Mesothelial cell of epicardium (in vitro differentiated cells): ENCODE measurements around the gene PSG5. TPM values are rescaled to one million over a fixed set of nuclear protein-coding genes. Genes with fewer than 3 reads are reported as not detected.
"Not testable (repeated sequence)": the region's sequence is repeated elsewhere in the genome, so short reads cannot be mapped to it uniquely, and the experiment has no call there.

Experiments
- DNase-seq, 2 experiments: peaks; one replicate each; pipeline ENCODE4 v3.0.0; 2021; ENCODE audit warnings: low spot score in 2 of 2; ENCODE audit not compliant: unreplicated experiment in 2 of 2
- H3K27ac Mint-ChIP-seq: 2 replicates; pipeline ENCODE4 v1.8.0; 2021; ENCODE audit warnings: mixed read lengths
- H3K27me3 Mint-ChIP-seq: 2 replicates; pipeline ENCODE4 v1.8.0; 2021; ENCODE audit warnings: low read depth, mixed read lengths
- H3K36me3 Mint-ChIP-seq: 2 replicates; pipeline ENCODE4 v1.8.0; 2021; ENCODE audit warnings: mixed read lengths
- H3K4me1 Mint-ChIP-seq: 2 replicates; pipeline ENCODE4 v1.8.0; 2021; ENCODE audit warnings: mixed read lengths
- H3K4me3 Mint-ChIP-seq: 2 replicates; pipeline ENCODE4 v1.8.0; 2021; ENCODE audit warnings: mild to moderate bottlenecking, moderate library complexity, mixed read lengths
- H3K9me3 Mint-ChIP-seq: 2 replicates; pipeline ENCODE4 v1.8.0; 2021; ENCODE audit warnings: mixed read lengths
- CTCF ChIP-seq: fragments of 200-600 bp; sonication (generic); IDR thresholded peaks from one replicate; pipeline ENCODE4 v1.5.0; 2021; ENCODE audit warnings: antibody characterized with exemption; ENCODE audit not compliant: unreplicated experiment
- total RNA-seq: library from RNA; stranded (reverse); gene quantifications from 3 replicates; pipeline ENCODE4 v1.2.1, GENCODE V29; 2021

PSG5 gene
- total RNA-seq, 1 donor from 2014 or later: not detected

GRCh38 chr19:43181869-43182771, 4.2 kb downstream of the PSG5 start:
- H3K4me1 Mint-ChIP-seq, H3K4me3 Mint-ChIP-seq, DNase-seq, H3K36me3 Mint-ChIP-seq, H3K27me3 Mint-ChIP-seq, H3K27ac Mint-ChIP-seq: not testable (repeated sequence)
- H3K9me3 Mint-ChIP-seq: peaks cover 56% of the 10 kb centered on the region

- DNase-seq, H3K4me3 Mint-ChIP-seq, H3K27me3 Mint-ChIP-seq, H3K27ac Mint-ChIP-seq, H3K4me1 Mint-ChIP-seq, H3K36me3 Mint-ChIP-seq: not testable (repeated sequence)
- peaks cover 52% of the 10 kb centered on the region for H3K9me3 Mint-ChIP-seq
These were observed 6.7 kb downstream of the PSG5 start for GRCh38 chr19:43179569-43180147.

- not testable (repeated sequence) for H3K4me1 Mint-ChIP-seq, H3K27me3 Mint-ChIP-seq, DNase-seq, H3K4me3 Mint-ChIP-seq, H3K27ac Mint-ChIP-seq, H3K36me3 Mint-ChIP-seq
- peaks cover 52% of the 10 kb centered on the region for H3K9me3 Mint-ChIP-seq
These were observed 7.8 kb downstream of the PSG5 start for GRCh38 chr19:43178577-43178976.

- H3K4me1 Mint-ChIP-seq, DNase-seq, H3K36me3 Mint-ChIP-seq, H3K27ac Mint-ChIP-seq, H3K4me3 Mint-ChIP-seq, H3K27me3 Mint-ChIP-seq: not testable (repeated sequence)
- peaks cover 67% of the 10 kb centered on the region for H3K9me3 Mint-ChIP-seq
These were observed 20.4 kb downstream of the PSG5 start for GRCh38 chr19:43165906-43166305.

GRCh38 chr19:43163135-43163534, 23.2 kb downstream of the PSG5 start:
- not testable (repeated sequence) for DNase-seq, H3K36me3 Mint-ChIP-seq, H3K27me3 Mint-ChIP-seq, H3K4me1 Mint-ChIP-seq, H3K4me3 Mint-ChIP-seq, H3K27ac Mint-ChIP-seq
- peaks cover 62% of the 10 kb centered on the region for H3K9me3 Mint-ChIP-seq

GRCh38 chr19:43162261-43162660, 24.1 kb downstream of the PSG5 start:
- H3K36me3 Mint-ChIP-seq, H3K4me3 Mint-ChIP-seq, H3K4me1 Mint-ChIP-seq, DNase-seq, H3K27ac Mint-ChIP-seq, H3K27me3 Mint-ChIP-seq: not testable (repeated sequence)
- peaks cover 64% of the 10 kb centered on the region for H3K9me3 Mint-ChIP-seq

- Mint-ChIP-seq H3K27ac (no peak overlapping the region), H3K27me3 (no peaks in the 10 kb centered on the region), H3K4me1 (no peaks in the 10 kb centered on the region), H3K36me3 (peaks cover 2% of the 10 kb centered on the region), H3K9me3 (peaks cover 64% of the 10 kb centered on the region), H3K4me3 (no peak overlapping the region)
- TF ChIP-seq CTCF: no peak
- no peak for DNase-seq
These were observed 34.1 kb downstream of the PSG5 start for GRCh38 chr19:43152214-43152613.

- H3K9me3 Mint-ChIP-seq: peaks cover 67% of the 10 kb centered on the region
- not testable (repeated sequence) for H3K4me1 Mint-ChIP-seq, DNase-seq, H3K27ac Mint-ChIP-seq, H3K27me3 Mint-ChIP-seq, H3K4me3 Mint-ChIP-seq, H3K36me3 Mint-ChIP-seq
These were observed 36.5 kb downstream of the PSG5 start for GRCh38 chr19:43149788-43150187.

- no peak for DNase-seq
- Mint-ChIP-seq H3K27ac (no peak overlapping the region), H3K36me3 (no peaks in the 10 kb centered on the region), H3K27me3 (no peaks in the 10 kb centered on the region), H3K4me3 (no peak overlapping the region), H3K4me1 (no peaks in the 10 kb centered on the region), H3K9me3 (peaks cover 60% of the 10 kb centered on the region)
- no peak for TF ChIP-seq CTCF
These were observed 38.1 kb downstream of the PSG5 start for GRCh38 chr19:43148233-43148632.

GRCh38 chr19:43141763-43142162, 44.6 kb downstream of the PSG5 start:
- not testable (repeated sequence) for DNase-seq, H3K27me3 Mint-ChIP-seq, H3K27ac Mint-ChIP-seq, H3K4me3 Mint-ChIP-seq, H3K36me3 Mint-ChIP-seq, H3K4me1 Mint-ChIP-seq
- H3K9me3 Mint-ChIP-seq: peaks cover 72% of the 10 kb centered on the region
